Osteoblast (primary cell): ENCODE data around the gene INPP5F. TPM values are rescaled to one million over a fixed set of nuclear protein-coding genes. Genes with fewer than 3 reads are reported as not detected.

ENCODE experiments used
- DNase-seq: peaks from one replicate; pipeline ENCODE4 v3.0.0; 2011; ENCODE audit warnings: low spot score, mixed read lengths; ENCODE audit not compliant: insufficient read length; ENCODE audit errors: missing footprints
- H2AFZ ChIP-seq: 2 replicates; pipeline ENCODE4 v1.6.0; 2011; ENCODE audit warnings: mild to moderate bottlenecking, low read length
- H3K27ac ChIP-seq: 2 replicates; pipeline ENCODE4 v1.5.1; 2011; ENCODE audit warnings: mild to moderate bottlenecking, low read depth, low read length, moderate library complexity
- H3K27me3 ChIP-seq: 2 replicates; pipeline ENCODE4 v1.6.0; 2012; ENCODE audit warnings: mild to moderate bottlenecking, control low read depth, inconsistent platforms, low read length, moderate library complexity; ENCODE audit not compliant: insufficient read depth
- H3K36me3 ChIP-seq: 2 replicates; pipeline ENCODE4 v1.5.1; 2011; ENCODE audit warnings: mild to moderate bottlenecking, low read length, control low read depth, moderate library complexity; ENCODE audit not compliant: insufficient read depth
- H3K4me1 ChIP-seq: 2 replicates; pipeline ENCODE4 v1.5.1; 2011; ENCODE audit warnings: mild to moderate bottlenecking, low read length, control low read depth, moderate library complexity; ENCODE audit not compliant: insufficient read depth
- H3K4me2 ChIP-seq: 2 replicates; pipeline ENCODE4 v1.6.0; 2011; ENCODE audit warnings: mild to moderate bottlenecking, low read length; ENCODE audit not compliant: insufficient read depth
- H3K4me3 ChIP-seq: fragments of 200-600 bp; sonication (generic); 3 replicates; pipeline ENCODE4 v1.5.1; 2012; ENCODE audit warnings: mild to moderate bottlenecking, low read length, inconsistent platforms; ENCODE audit not compliant: insufficient read depth
- H3K79me2 ChIP-seq: 2 replicates; pipeline ENCODE4 v1.6.0; 2012; ENCODE audit warnings: mild to moderate bottlenecking, low read length, control low read depth, inconsistent platforms; ENCODE audit not compliant: insufficient read depth
- H3K9me3 ChIP-seq: 2 replicates; pipeline ENCODE4 v1.5.1; 2011; ENCODE audit warnings: low read depth, low read length, control low read depth
- H4K20me1 ChIP-seq: 2 replicates; pipeline ENCODE4 v1.6.0; 2012; ENCODE audit warnings: mild to moderate bottlenecking, low read length, control low read depth; ENCODE audit not compliant: insufficient read depth
- total RNA-seq: library from RNA; depleted of rRNA; stranded (reverse); fragments of >200 nt; gene quantifications from 2 replicates; pipeline ENCODE4 v1.2.3, GENCODE V29; 2012
- TF ChIP-seq, protein P1 (sequence below): IDR thresholded peaks from 2 replicates; pipeline ENCODE4 v1.5.1; 2011; ENCODE audit warnings: mild to moderate bottlenecking, low read depth, low read length, moderate library complexity; ENCODE audit errors: extremely low read depth

Gene INPP5F
- total RNA-seq, 1 donor = 10.9 TPM

DNA sequence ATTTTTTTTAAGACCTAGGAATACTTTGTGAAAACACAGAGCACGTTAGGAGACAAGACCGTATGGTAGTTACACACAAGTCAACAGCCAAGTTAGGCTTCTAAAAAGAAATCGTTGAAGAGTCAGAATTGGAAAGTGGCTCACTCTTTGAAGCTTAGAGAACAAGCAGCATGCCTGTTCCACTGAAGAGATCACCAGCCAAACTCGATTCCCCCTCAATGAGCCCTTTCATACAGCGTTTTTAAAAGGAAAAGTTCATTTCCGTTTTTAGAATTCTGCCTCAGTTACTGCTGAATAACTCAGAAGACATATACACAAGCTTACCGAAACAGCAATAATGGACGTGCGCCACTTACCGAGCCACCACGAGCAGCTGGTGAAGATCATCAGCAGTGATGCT, 105.8 kb downstream of the INPP5F start:
- peaks cover 2% of the 10 kb centered on the region for H3K79me2 ChIP-seq
- H3K4me2 ChIP-seq = no peak overlapping the region
- TF ChIP-seq, protein P1, sequence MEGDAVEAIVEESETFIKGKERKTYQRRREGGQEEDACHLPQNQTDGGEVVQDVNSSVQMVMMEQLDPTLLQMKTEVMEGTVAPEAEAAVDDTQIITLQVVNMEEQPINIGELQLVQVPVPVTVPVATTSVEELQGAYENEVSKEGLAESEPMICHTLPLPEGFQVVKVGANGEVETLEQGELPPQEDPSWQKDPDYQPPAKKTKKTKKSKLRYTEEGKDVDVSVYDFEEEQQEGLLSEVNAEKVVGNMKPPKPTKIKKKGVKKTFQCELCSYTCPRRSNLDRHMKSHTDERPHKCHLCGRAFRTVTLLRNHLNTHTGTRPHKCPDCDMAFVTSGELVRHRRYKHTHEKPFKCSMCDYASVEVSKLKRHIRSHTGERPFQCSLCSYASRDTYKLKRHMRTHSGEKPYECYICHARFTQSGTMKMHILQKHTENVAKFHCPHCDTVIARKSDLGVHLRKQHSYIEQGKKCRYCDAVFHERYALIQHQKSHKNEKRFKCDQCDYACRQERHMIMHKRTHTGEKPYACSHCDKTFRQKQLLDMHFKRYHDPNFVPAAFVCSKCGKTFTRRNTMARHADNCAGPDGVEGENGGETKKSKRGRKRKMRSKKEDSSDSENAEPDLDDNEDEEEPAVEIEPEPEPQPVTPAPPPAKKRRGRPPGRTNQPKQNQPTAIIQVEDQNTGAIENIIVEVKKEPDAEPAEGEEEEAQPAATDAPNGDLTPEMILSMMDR = no peak
- H3K27ac ChIP-seq = no peak overlapping the region
- peaks cover 77% of the 10 kb centered on the region for H3K36me3 ChIP-seq
- no peaks in the 10 kb centered on the region for H4K20me1 ChIP-seq
- H2AFZ ChIP-seq = no peak overlapping the region
- DNase-seq = no peak
- no peaks in the 10 kb centered on the region for H3K27me3 ChIP-seq
- H3K4me1 ChIP-seq = no peaks in the 10 kb centered on the region
- H3K9me3 ChIP-seq = no peaks in the 10 kb centered on the region
- H3K4me3 ChIP-seq = no peak overlapping the region

DNA sequence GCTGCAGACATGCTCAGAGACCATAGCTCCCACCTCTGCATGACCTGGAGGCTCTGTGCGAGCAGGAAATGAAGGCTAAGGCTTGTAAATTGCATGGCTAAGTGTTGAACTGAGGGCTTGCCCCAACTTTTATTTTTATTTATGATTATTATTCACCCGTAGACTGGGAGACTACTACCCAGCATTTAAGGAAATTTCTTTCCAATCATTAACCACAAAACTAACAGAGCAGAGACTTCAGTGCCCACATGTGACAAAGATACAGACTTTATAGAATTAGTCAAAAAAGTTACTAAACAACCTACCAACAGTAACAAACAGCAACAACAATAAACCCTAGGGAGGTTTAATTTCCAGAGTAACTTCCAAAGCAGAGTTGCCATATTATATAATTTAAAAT, 107.1 kb downstream of the INPP5F start:
- Histone ChIP-seq H3K4me3 (no peak overlapping the region), H3K36me3 (peaks cover 72% of the 10 kb centered on the region), H3K27me3 (no peaks in the 10 kb centered on the region), H3K27ac (no peak overlapping the region), H4K20me1 (no peaks in the 10 kb centered on the region), H3K9me3 (no peaks in the 10 kb centered on the region), H3K4me1 (no peaks in the 10 kb centered on the region), H3K79me2 (peaks cover 2% of the 10 kb centered on the region), H2AFZ (no peak overlapping the region), H3K4me2 (no peak overlapping the region)
- TF ChIP-seq, protein P1 = no peak
- DNase-seq = no peak

DNA sequence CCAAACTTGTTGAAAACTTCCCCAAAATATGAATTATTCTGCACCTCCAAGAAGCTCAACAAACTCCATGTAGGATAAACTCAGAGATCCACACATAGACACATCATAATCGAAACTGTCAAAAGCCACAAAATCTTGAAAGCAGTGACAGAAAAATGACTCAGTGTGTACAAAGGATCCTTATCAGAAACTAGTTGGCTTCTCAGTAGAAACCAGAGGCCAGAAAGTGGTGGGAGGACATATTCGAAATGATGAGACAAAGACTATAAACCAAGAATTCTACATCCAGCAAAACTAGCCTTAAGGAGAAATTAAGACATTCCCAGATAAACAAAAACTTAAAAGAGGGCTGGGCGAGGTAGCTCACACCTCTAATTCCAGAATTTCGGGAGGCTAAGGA, 108.3 kb downstream of the INPP5F start:
- DNase-seq = no peak
- no peaks in the 10 kb centered on the region for H3K27me3 ChIP-seq
- H3K4me2 ChIP-seq = no peak overlapping the region
- H3K4me3 ChIP-seq = no peak overlapping the region
- no peak overlapping the region for H3K27ac ChIP-seq
- H3K4me1 ChIP-seq = no peaks in the 10 kb centered on the region
- peaks cover 79% of the 10 kb centered on the region for H3K36me3 ChIP-seq
- TF ChIP-seq, protein P1 = no peak
- H3K79me2 ChIP-seq = peaks cover 2% of the 10 kb centered on the region
- no peaks in the 10 kb centered on the region for H4K20me1 ChIP-seq
- H2AFZ ChIP-seq = no peak overlapping the region
- H3K9me3 ChIP-seq = no peaks in the 10 kb centered on the region

DNA sequence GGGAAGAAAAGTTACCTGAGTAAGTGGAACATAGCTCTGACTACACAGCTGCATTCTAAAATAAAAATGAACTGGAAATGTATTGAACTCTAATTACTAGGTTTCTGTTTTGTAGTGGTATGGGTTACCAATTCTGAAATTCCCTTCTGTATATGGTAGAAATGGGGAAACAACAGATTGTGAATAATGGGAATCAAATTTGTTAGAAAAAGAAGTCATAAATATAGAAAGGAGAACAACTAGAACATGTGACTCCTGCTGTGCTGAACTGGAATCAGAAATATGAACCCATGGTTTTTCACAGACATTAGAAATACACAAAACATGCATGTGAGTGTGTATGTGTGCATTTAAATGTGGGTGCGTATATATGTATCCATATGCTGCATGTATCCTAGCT, 119.8 kb downstream of the INPP5F start:
- TF ChIP-seq, protein P1 = no peak
- Histone ChIP-seq H2AFZ (no peak overlapping the region), H3K9me3 (no peaks in the 10 kb centered on the region), H3K4me2 (no peak overlapping the region), H3K27me3 (no peaks in the 10 kb centered on the region), H4K20me1 (no peaks in the 10 kb centered on the region), H3K27ac (no peak overlapping the region), H3K4me1 (peaks cover 15% of the 10 kb centered on the region), H3K36me3 (peaks cover 65% of the 10 kb centered on the region), H3K4me3 (no peak overlapping the region), H3K79me2 (no peaks in the 10 kb centered on the region)
- DNase-seq = no peak
